ENCODE results near the gene MAN2A1. TPM values are rescaled to one million over a fixed set of nuclear protein-coding genes. Genes with fewer than 3 reads are reported as not detected.

MAN2A1 gene
- total and polyA plus RNA-seq, 10 donors: 9.5 to 84.8 (median 54.5) TPM

GRCh38 chr5:109750463-109750862, 60.7 kb downstream of the MAN2A1 start:
- H3K4me1 ChIP-seq: peaks cover 0 to 29% (median 0%) of the 10 kb centered on the region in 6 donors
- no peak for TF ChIP-seq CTCF (IDR thresholded peaks at IDR 0.05 in 8 of 11, conservative IDR thresholded peaks at IDR 0.05 in 3 of 11)
- no peak for TF ChIP-seq POLR2AphosphoS5 (IDR thresholded peaks at IDR 0.05)
- TF ChIP-seq POLR2A (IDR thresholded peaks at IDR 0.05): no peak
- no peak overlapping the region for H3K4me3 ChIP-seq
- no peak for DNase-seq
- intact Hi-C loops (cut with DNase I; ENCODE audit: low total_unique reads): no loop called here
- no peaks in the 10 kb centered on the region for H3K27me3 ChIP-seq (replicated peaks in 1 of 7)
- no peak overlapping the region for H3K27ac ChIP-seq
- H3K9me3 ChIP-seq: no peaks in the 10 kb centered on the region
- H3K36me3 ChIP-seq: peaks cover 0 to 9% (median 0%) of the 10 kb centered on the region in 6 donors

GRCh38 chr5:109753279-109753678, 63.6 kb downstream of the MAN2A1 start:
- Histone ChIP-seq H3K4me1 (peaks cover 0 to 22% (median 0%) of the 10 kb centered on the region in 6 donors), H3K36me3 (peaks cover 0 to 32% (median 5%) of the 10 kb centered on the region in 6 donors), H3K4me3 (no peak overlapping the region), H3K9me3 (no peaks in the 10 kb centered on the region), H3K27ac (no peak overlapping the region), H3K27me3 (replicated peaks in 1 of 7) (no peaks in the 10 kb centered on the region)
- TF ChIP-seq POLR2A (IDR thresholded peaks at IDR 0.05) (no peak), CTCF (IDR thresholded peaks at IDR 0.05 in 8 of 11, conservative IDR thresholded peaks at IDR 0.05 in 3 of 11) (no peak), POLR2AphosphoS5 (IDR thresholded peaks at IDR 0.05) (no peak)
- no peak for DNase-seq
- intact Hi-C loops (cut with DNase I; ENCODE audit: low total_unique reads): no loop called here
- WGBS, 5 donors: 79 to 98% (median 97%) methylated on average over 3 of the region's 3 CpGs

DNA sequence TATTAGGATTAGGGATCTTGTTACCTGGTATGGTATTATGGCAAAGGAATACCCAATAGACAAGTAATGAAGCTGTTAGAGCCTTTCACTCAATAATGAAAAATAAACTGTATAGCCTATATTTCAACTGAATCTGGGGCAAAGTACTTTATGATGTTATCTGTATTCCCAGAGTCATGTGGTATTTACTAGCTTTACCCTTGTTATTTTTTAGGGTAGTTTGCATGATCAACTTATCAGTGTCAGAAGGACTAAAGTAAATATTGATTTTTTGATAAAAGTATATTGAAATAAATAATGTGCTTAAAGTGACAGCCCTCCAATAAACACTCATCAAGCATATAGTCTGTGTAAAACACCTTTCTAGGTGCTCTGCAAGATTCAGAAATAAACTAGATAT, 64.6 kb downstream of the MAN2A1 start:
- TF ChIP-seq POLR2AphosphoS5 (IDR thresholded peaks at IDR 0.05): no peak
- no peak for TF ChIP-seq CTCF (IDR thresholded peaks at IDR 0.05 in 8 of 11, conservative IDR thresholded peaks at IDR 0.05 in 3 of 11)
- TF ChIP-seq POLR2A (IDR thresholded peaks at IDR 0.05): no peak
- Histone ChIP-seq H3K36me3 (peaks cover 0 to 32% (median 5%) of the 10 kb centered on the region in 6 donors), H3K27ac (no peak overlapping the region), H3K4me3 (no peak overlapping the region), H3K9me3 (no peaks in the 10 kb centered on the region), H3K27me3 (replicated peaks in 1 of 7) (no peaks in the 10 kb centered on the region), H3K4me1 (peaks cover 0 to 12% (median 5%) of the 10 kb centered on the region in 6 donors)
- DNase-seq: no peak
- intact Hi-C loops (cut with DNase I; ENCODE audit: low total_unique reads): no loop called here

- intact Hi-C loops (cut with DNase I; ENCODE audit: low total_unique reads): no loop called here
- H3K9me3 ChIP-seq: peaks cover 0 to 9% (median 8%) of the 10 kb centered on the region in 8 donors
- peaks cover 0 to 17% (median 2%) of the 10 kb centered on the region in 6 donors for H3K4me1 ChIP-seq
- WGBS, 5 donors: 48 to 51% (median 49%) methylated on average over 2 of the region's 2 CpGs
- no peak for DNase-seq
- no peak for TF ChIP-seq CTCF (IDR thresholded peaks at IDR 0.05 in 8 of 11, conservative IDR thresholded peaks at IDR 0.05 in 3 of 11)
- TF ChIP-seq POLR2A (IDR thresholded peaks at IDR 0.05): no peak
- no peak for TF ChIP-seq POLR2AphosphoS5 (IDR thresholded peaks at IDR 0.05)
- peaks cover 0 to 41% (median 5%) of the 10 kb centered on the region in 6 donors for H3K36me3 ChIP-seq
- no peaks in the 10 kb centered on the region for H3K27me3 ChIP-seq (replicated peaks in 1 of 7)
- no peak overlapping the region for H3K4me3 ChIP-seq
- no peak overlapping the region for H3K27ac ChIP-seq
These were observed 66.0 kb downstream of the MAN2A1 start for GRCh38 chr5:109755761-109756160.

Measured in spleen (tissue), 11 donors.